Keratinocyte (primary cell): ENCODE measurements around the gene SLC35B4. TPM values are rescaled to one million over a fixed set of nuclear protein-coding genes. Genes with fewer than 3 reads are reported as not detected.
A peak's percentile ranks its signal among the peaks of the same experiment; 100 is the strongest.

ENCODE experiments used
- DNase-seq: peaks from one replicate; pipeline ENCODE4 v3.0.0-alpha.2; 2011; ENCODE audit warnings: low read depth, missing footprints, low spot score
- FAIRE-seq: peaks from 2 replicates; lab custom pipeline; 2011; peaks lifted over from hg19 to GRCh38; lab: Jason Lieb, UNC
- H2AFZ ChIP-seq: 2 replicates; pipeline ENCODE4 v1.6.0; 2012; ENCODE audit warnings: low read length, control low read depth, inconsistent platforms; ENCODE audit not compliant: control insufficient read depth
- H3K27ac ChIP-seq: 2 replicates; pipeline ENCODE4 v1.5.1; 2011; ENCODE audit warnings: low read length; ENCODE audit not compliant: control insufficient read depth, insufficient read depth
- H3K27me3 ChIP-seq: 3 replicates; pipeline ENCODE4 v1.6.0; 2011; ENCODE audit warnings: low read length; ENCODE audit not compliant: control insufficient read depth, insufficient read depth; ENCODE audit errors: extremely low read depth
- H3K36me3 ChIP-seq, 2 experiments: 2 replicates in 1 of 2; 3 replicates in 1 of 2; pipeline ENCODE4 v1.5.1; 2011; ENCODE audit warnings: low read length in 2 of 2, mild to moderate bottlenecking in 1 of 2; ENCODE audit not compliant: control insufficient read depth in 2 of 2, insufficient read depth in 2 of 2; ENCODE audit errors: extremely low read depth in 1 of 2
- H3K4me1 ChIP-seq: 3 replicates; pipeline ENCODE4 v1.5.1; 2011; ENCODE audit warnings: low read length; ENCODE audit not compliant: control insufficient read depth, insufficient read depth; ENCODE audit errors: extremely low read depth
- H3K4me2 ChIP-seq: 3 replicates; pipeline ENCODE4 v1.6.0; 2011; ENCODE audit warnings: low read depth, low read length; ENCODE audit not compliant: control insufficient read depth, insufficient read depth; ENCODE audit errors: extremely low read depth
- H3K4me3 ChIP-seq, 3 experiments: fragments of 200-600 bp in 1 of 3; sonication (generic) in 1 of 3; 2 replicates in 2 of 3; 3 replicates in 1 of 3; pipeline ENCODE4 v1.5.1; 2011 to 2016; ENCODE audit warnings: low read length in 3 of 3, mild to moderate bottlenecking in 3 of 3, control low read depth in 2 of 3, inconsistent platforms in 1 of 3, low read depth in 1 of 3, mixed read lengths in 1 of 3, mixed run types in 1 of 3, moderate library complexity in 1 of 3; ENCODE audit not compliant: control insufficient read depth in 2 of 3, insufficient read depth in 2 of 3; ENCODE audit errors: extremely low read depth in 1 of 3
- H3K79me2 ChIP-seq: 2 replicates; pipeline ENCODE4 v1.6.0; 2012; ENCODE audit warnings: low read length; ENCODE audit not compliant: control insufficient read depth, insufficient read depth
- H3K9ac ChIP-seq: 3 replicates; pipeline ENCODE4 v1.6.0; 2011; ENCODE audit warnings: low read length; ENCODE audit not compliant: control insufficient read depth, insufficient read depth; ENCODE audit errors: extremely low read depth
- H3K9me1 ChIP-seq: 3 replicates; pipeline ENCODE4 v1.6.0; 2011; ENCODE audit warnings: low read length; ENCODE audit not compliant: control insufficient read depth, insufficient read depth; ENCODE audit errors: extremely low read depth
- H3K9me3 ChIP-seq: 2 replicates; pipeline ENCODE4 v1.5.1; 2012; ENCODE audit warnings: low read depth, low read length; ENCODE audit not compliant: control insufficient read depth
- H4K20me1 ChIP-seq: 3 replicates; pipeline ENCODE4 v1.6.0; 2011; ENCODE audit warnings: low read length; ENCODE audit not compliant: control insufficient read depth, insufficient read depth; ENCODE audit errors: extremely low read depth
- CTCF ChIP-seq, 3 experiments: IDR thresholded peaks in 1 of 3; conservative IDR thresholded peaks in 1 of 3; optimal IDR thresholded peaks in 1 of 3; 2 replicates in 2 of 3; 3 replicates in 1 of 3; pipeline versions ENCODE3 to v1.5.1; 2011; ENCODE audit warnings: low read length in 3 of 3, mild to moderate bottlenecking in 3 of 3, moderate library complexity in 2 of 3, control low read depth in 1 of 3, inconsistent platforms in 1 of 3; ENCODE audit not compliant: insufficient read depth in 2 of 3; ENCODE audit errors: extremely low read depth in 1 of 3
- EZH2 ChIP-seq: IDR thresholded peaks from one replicate; pipeline ENCODE4 v1.6.1; 2012; ENCODE audit warnings: inconsistent platforms, mild to moderate bottlenecking, low read length, moderate library complexity
- dilution Hi-C: fragments of 300-500 bp; cut with MboI; formaldehyde crosslinking; loops from one replicate; pipeline ENCODE4 v1.7.0; 2020; ENCODE audit warnings: low sequenced_read_pairs; ENCODE audit not compliant: extremely low pct_ligation_motif_present
- polyA plus RNA-seq, 5 experiments: library from polyadenylated mRNA; depleted of rRNA in 3 of 5; stranded (reverse) in 3 of 5; stranded (forward) in 1 of 5; unstranded in 1 of 5; fragments of >200 nt; gene quantifications; 1 replicate in 1 of 5; 2 replicates in 3 of 5; 3 replicates in 1 of 5; pipeline versions ENCODE4 v1.2.1 to v1.2.3, GENCODE V29; 2011 to 2012; ENCODE audit warnings: missing spikeins in 2 of 5, low read depth in 1 of 5, low replicate concordance in 1 of 5

Gene SLC35B4
- polyA plus RNA-seq, 1 donor (not counting 4 experiments of a cell fraction or from before 2014, with no cell fraction given), result 18.6 TPM

GRCh38 chr7:134350709-134351108 is 34.0 kb upstream of the SLC35B4 start:
- Histone ChIP-seq H3K4me2 (no peak overlapping the region), H3K9me3 (no peaks in the 10 kb centered on the region), H3K4me3 (no peak overlapping the region), H3K27me3 (peaks cover 7% of the 10 kb centered on the region), H3K79me2 (no peaks in the 10 kb centered on the region), H3K27ac (no peak overlapping the region), H3K9me1 (no peaks in the 10 kb centered on the region), H2AFZ (no peak overlapping the region), H4K20me1 (no peaks in the 10 kb centered on the region), H3K4me1 (peaks cover 3% of the 10 kb centered on the region), H3K9ac (no peak overlapping the region), H3K36me3 (no peaks in the 10 kb centered on the region)
- dilution Hi-C loops, result no loop called here
- no peak for TF ChIP-seq EZH2
- no peak for TF ChIP-seq CTCF (optimal IDR thresholded peaks at IDR 0.05 in 1 of 3, IDR thresholded peaks at IDR 0.05 in 1 of 3, conservative IDR thresholded peaks at IDR 0.05 in 1 of 3; ENCODE audit: extremely low read depth in 1 of 3, insufficient read depth in 2 of 3, low read length in 3 of 3)
- DNase-seq (no peak), FAIRE-seq (no peak)

GRCh38 chr7:134347567-134347966 is 30.8 kb upstream of the SLC35B4 start:
- H3K9me1 ChIP-seq, result no peaks in the 10 kb centered on the region
- H3K27ac ChIP-seq, result no peak overlapping the region
- no peak for TF ChIP-seq EZH2
- TF ChIP-seq CTCF (optimal IDR thresholded peaks at IDR 0.05 in 1 of 3, IDR thresholded peaks at IDR 0.05 in 1 of 3, conservative IDR thresholded peaks at IDR 0.05 in 1 of 3; ENCODE audit: extremely low read depth in 1 of 3, insufficient read depth in 2 of 3, low read length in 3 of 3), result peak in 2 of 3 experiments; percentile 14 to 16
- no peak for FAIRE-seq
- no peak overlapping the region for H3K4me2 ChIP-seq
- H3K9me3 ChIP-seq, result no peaks in the 10 kb centered on the region
- dilution Hi-C loops, result no loop called here
- H3K4me3 ChIP-seq, result no peak overlapping the region
- H3K79me2 ChIP-seq, result no peaks in the 10 kb centered on the region
- no peak for DNase-seq
- peaks cover 12% of the 10 kb centered on the region for H3K27me3 ChIP-seq
- no peak overlapping the region for H3K9ac ChIP-seq
- H3K4me1 ChIP-seq, result no peaks in the 10 kb centered on the region
- H4K20me1 ChIP-seq, result no peaks in the 10 kb centered on the region
- H2AFZ ChIP-seq, result no peak overlapping the region
- H3K36me3 ChIP-seq, result no peaks in the 10 kb centered on the region
